Tibial nerve (tissue), 4 donors: ENCODE measurements around the gene AXIN1.

Source experiments
- EP300 ChIP-seq, 2 donors: sonication (generic); formaldehyde crosslinking; IDR thresholded peaks; one replicate each; pipeline ENCODE4 v1.6.1; 2017; ENCODE audit warnings: antibody characterized with exemption in 2 of 2, mild to moderate bottlenecking in 1 of 2
- POLR2A ChIP-seq, 2 donors: fragments of 450-650 bp; IDR thresholded peaks; one replicate each; pipeline ENCODE4 v1.6.1; 2017; ENCODE audit warnings: antibody characterized with exemption in 2 of 2, mild to moderate bottlenecking in 2 of 2, moderate library complexity in 2 of 2
- TF ChIP-seq, protein P1 (sequence below), 5 experiments: fragments of 200-600 bp in 3 of 5; fragments of 450-650 bp in 2 of 5; sonication (generic) in 3 of 5; IDR thresholded peaks; one replicate each; pipeline ENCODE4 v1.5.1; 2016 to 2019; ENCODE audit warnings: antibody characterized with exemption in 5 of 5, mild to moderate bottlenecking in 3 of 5, moderate library complexity in 2 of 5

- TF ChIP-seq EP300 (IDR thresholded peaks at IDR 0.05) (no peak), POLR2A (IDR thresholded peaks at IDR 0.05) (no peak)
- TF ChIP-seq, protein P1, sequence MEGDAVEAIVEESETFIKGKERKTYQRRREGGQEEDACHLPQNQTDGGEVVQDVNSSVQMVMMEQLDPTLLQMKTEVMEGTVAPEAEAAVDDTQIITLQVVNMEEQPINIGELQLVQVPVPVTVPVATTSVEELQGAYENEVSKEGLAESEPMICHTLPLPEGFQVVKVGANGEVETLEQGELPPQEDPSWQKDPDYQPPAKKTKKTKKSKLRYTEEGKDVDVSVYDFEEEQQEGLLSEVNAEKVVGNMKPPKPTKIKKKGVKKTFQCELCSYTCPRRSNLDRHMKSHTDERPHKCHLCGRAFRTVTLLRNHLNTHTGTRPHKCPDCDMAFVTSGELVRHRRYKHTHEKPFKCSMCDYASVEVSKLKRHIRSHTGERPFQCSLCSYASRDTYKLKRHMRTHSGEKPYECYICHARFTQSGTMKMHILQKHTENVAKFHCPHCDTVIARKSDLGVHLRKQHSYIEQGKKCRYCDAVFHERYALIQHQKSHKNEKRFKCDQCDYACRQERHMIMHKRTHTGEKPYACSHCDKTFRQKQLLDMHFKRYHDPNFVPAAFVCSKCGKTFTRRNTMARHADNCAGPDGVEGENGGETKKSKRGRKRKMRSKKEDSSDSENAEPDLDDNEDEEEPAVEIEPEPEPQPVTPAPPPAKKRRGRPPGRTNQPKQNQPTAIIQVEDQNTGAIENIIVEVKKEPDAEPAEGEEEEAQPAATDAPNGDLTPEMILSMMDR (IDR thresholded peaks at IDR 0.05), result no peak
These were observed 43.7 kb upstream of the AXIN1 start for GRCh38 chr16:396199-396598.
